Measurements from ENCODE around the gene PTS. TPM values are rescaled to one million over a fixed set of nuclear protein-coding genes. Genes with fewer than 3 reads are reported as not detected.
A peak's percentile ranks its signal among the peaks of the same experiment; 100 is the strongest.

Gene PTS
- total and polyA plus RNA-seq, 4 donors, result 11.3 to 106 (median 49.5) TPM

DNA sequence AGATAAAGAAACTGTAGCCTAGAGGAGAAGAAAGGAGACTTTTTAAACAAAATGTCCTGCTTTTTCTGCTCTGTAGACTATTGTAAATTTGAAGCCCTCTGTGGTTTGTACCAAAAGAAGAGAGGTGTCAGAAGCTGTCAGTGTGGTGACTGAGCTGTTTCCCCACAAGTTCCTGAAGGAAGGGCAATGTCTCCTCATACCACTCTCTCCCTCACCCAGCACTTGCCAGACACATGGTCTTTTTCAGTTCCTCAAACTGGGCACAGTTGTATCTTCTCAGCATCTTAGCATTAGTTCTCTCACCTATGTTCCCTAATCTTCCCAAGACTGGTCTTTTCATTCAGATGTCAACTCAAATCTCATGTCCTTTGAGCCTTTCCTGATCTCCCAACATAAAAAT is 46.6 kb upstream of the PTS start:
- Histone ChIP-seq H3K27me3 (ENCODE audit: control insufficient read depth in 4 of 4, insufficient read depth in 4 of 4, low read length in 3 of 4) (no peaks in the 10 kb centered on the region), H3K9me3 (ENCODE audit: control insufficient read depth in 4 of 4, low read length in 3 of 4) (no peaks in the 10 kb centered on the region), H3K36me3 (ENCODE audit: control insufficient read depth in 4 of 4, insufficient read depth in 3 of 4, low read depth in 1 of 4, low read length in 3 of 4) (peaks cover 0 to 12% (median 7%) of the 10 kb centered on the region in 4 donors), H3K4me3 (ENCODE audit: low read depth in 1 of 3, low read length in 3 of 3) (no peak overlapping the region), H3K9ac (ENCODE audit: low read depth in 1 of 2, low read length in 2 of 2) (no peak overlapping the region), H3K4me1 (ENCODE audit: control insufficient read depth in 4 of 4, insufficient read depth in 4 of 4, low read length in 3 of 4) (peaks cover 0 to 8% (median 5%) of the 10 kb centered on the region in 4 donors), H3K27ac (ENCODE audit: low read depth in 1 of 2, low read length in 2 of 2) (peak overlapping the region; percentile 6 to 48)
- no peak for DNase-seq (ENCODE audit: low spot score)
- TF ChIP-seq EGR1 (IDR thresholded peaks at IDR 0.05; ENCODE audit: low read depth in 2 of 2) (no peak), RXRA (IDR thresholded peaks at IDR 0.05) (no peak), YY1 (IDR thresholded peaks at IDR 0.05) (no peak), SP1 (IDR thresholded peaks at IDR 0.05) (no peak), GABPA (IDR thresholded peaks at IDR 0.05 in 1 of 2, conservative IDR thresholded peaks at IDR 0.05 in 1 of 2) (no peak), FOXA1 (IDR thresholded peaks at IDR 0.05) (no peak), JUND (IDR thresholded peaks at IDR 0.05) (no peak), RAD21 (IDR thresholded peaks at IDR 0.05) (no peak), HNF4A (conservative IDR thresholded peaks at IDR 0.05) (no peak), NR2F2 (IDR thresholded peaks at IDR 0.05) (no peak), TAF1 (conservative IDR thresholded peaks at IDR 0.05) (no peak), HNF4G (IDR thresholded peaks at IDR 0.05) (no peak), FOXA2 (IDR thresholded peaks at IDR 0.05) (no peak)
- TF ChIP-seq, protein P1, sequence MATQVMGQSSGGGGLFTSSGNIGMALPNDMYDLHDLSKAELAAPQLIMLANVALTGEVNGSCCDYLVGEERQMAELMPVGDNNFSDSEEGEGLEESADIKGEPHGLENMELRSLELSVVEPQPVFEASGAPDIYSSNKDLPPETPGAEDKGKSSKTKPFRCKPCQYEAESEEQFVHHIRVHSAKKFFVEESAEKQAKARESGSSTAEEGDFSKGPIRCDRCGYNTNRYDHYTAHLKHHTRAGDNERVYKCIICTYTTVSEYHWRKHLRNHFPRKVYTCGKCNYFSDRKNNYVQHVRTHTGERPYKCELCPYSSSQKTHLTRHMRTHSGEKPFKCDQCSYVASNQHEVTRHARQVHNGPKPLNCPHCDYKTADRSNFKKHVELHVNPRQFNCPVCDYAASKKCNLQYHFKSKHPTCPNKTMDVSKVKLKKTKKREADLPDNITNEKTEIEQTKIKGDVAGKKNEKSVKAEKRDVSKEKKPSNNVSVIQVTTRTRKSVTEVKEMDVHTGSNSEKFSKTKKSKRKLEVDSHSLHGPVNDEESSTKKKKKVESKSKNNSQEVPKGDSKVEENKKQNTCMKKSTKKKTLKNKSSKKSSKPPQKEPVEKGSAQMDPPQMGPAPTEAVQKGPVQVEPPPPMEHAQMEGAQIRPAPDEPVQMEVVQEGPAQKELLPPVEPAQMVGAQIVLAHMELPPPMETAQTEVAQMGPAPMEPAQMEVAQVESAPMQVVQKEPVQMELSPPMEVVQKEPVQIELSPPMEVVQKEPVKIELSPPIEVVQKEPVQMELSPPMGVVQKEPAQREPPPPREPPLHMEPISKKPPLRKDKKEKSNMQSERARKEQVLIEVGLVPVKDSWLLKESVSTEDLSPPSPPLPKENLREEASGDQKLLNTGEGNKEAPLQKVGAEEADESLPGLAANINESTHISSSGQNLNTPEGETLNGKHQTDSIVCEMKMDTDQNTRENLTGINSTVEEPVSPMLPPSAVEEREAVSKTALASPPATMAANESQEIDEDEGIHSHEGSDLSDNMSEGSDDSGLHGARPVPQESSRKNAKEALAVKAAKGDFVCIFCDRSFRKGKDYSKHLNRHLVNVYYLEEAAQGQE (IDR thresholded peaks at IDR 0.05), result no peak
- TF ChIP-seq, protein P2, sequence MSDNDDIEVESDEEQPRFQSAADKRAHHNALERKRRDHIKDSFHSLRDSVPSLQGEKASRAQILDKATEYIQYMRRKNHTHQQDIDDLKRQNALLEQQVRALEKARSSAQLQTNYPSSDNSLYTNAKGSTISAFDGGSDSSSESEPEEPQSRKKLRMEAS (IDR thresholded peaks at IDR 0.05), result no peak
- TF ChIP-seq, protein P3, sequence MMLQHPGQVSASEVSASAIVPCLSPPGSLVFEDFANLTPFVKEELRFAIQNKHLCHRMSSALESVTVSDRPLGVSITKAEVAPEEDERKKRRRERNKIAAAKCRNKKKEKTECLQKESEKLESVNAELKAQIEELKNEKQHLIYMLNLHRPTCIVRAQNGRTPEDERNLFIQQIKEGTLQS (IDR thresholded peaks at IDR 0.05), result no peak
- TF ChIP-seq, protein P4, sequence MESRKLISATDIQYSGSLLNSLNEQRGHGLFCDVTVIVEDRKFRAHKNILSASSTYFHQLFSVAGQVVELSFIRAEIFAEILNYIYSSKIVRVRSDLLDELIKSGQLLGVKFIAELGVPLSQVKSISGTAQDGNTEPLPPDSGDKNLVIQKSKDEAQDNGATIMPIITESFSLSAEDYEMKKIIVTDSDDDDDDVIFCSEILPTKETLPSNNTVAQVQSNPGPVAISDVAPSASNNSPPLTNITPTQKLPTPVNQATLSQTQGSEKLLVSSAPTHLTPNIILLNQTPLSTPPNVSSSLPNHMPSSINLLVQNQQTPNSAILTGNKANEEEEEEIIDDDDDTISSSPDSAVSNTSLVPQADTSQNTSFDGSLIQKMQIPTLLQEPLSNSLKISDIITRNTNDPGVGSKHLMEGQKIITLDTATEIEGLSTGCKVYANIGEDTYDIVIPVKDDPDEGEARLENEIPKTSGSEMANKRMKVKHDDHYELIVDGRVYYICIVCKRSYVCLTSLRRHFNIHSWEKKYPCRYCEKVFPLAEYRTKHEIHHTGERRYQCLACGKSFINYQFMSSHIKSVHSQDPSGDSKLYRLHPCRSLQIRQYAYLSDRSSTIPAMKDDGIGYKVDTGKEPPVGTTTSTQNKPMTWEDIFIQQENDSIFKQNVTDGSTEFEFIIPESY (IDR thresholded peaks at IDR 0.05), result no peak
- TF ChIP-seq, protein P5, sequence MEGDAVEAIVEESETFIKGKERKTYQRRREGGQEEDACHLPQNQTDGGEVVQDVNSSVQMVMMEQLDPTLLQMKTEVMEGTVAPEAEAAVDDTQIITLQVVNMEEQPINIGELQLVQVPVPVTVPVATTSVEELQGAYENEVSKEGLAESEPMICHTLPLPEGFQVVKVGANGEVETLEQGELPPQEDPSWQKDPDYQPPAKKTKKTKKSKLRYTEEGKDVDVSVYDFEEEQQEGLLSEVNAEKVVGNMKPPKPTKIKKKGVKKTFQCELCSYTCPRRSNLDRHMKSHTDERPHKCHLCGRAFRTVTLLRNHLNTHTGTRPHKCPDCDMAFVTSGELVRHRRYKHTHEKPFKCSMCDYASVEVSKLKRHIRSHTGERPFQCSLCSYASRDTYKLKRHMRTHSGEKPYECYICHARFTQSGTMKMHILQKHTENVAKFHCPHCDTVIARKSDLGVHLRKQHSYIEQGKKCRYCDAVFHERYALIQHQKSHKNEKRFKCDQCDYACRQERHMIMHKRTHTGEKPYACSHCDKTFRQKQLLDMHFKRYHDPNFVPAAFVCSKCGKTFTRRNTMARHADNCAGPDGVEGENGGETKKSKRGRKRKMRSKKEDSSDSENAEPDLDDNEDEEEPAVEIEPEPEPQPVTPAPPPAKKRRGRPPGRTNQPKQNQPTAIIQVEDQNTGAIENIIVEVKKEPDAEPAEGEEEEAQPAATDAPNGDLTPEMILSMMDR (IDR thresholded peaks at IDR 0.05; ENCODE audit: low read depth, low read length, missing input control), result no peak

Measured in liver (tissue), 9 donors.